Kidney (tissue), 14 donors: ENCODE measurements around the gene CRB2. TPM values are rescaled to one million over a fixed set of nuclear protein-coding genes. Genes with fewer than 3 reads are reported as not detected.

ENCODE experiments used
- DNase-seq, 5 donors: peaks; one replicate each; pipeline ENCODE4 v3.0.0-alpha.2; 2013 to 2020
- FAIRE-seq: peaks from 2 replicates; lab custom pipeline; 2012; peaks lifted over from hg19 to GRCh38; lab: Jason Lieb, UNC
- H3K27ac ChIP-seq, 2 donors: one replicate each; pipeline ENCODE4 v1.7.0; 2013; ENCODE audit warnings: low read depth in 2 of 2, low read length in 2 of 2, inconsistent platforms in 1 of 2
- H3K27me3 ChIP-seq: one replicate; pipeline ENCODE4 v1.7.1; 2013; ENCODE audit warnings: low read length, inconsistent platforms; ENCODE audit not compliant: control insufficient read depth, insufficient read depth
- H3K36me3 ChIP-seq, 3 donors: one replicate each; pipeline versions ENCODE4 v1.7.0 to v1.7.1; 2013; ENCODE audit warnings: low read length in 3 of 3, control low read depth in 1 of 3, inconsistent platforms in 1 of 3; ENCODE audit not compliant: insufficient read depth in 3 of 3, control insufficient read depth in 2 of 3
- H3K4me1 ChIP-seq, 3 donors: one replicate each; pipeline versions ENCODE4 v1.7.0 to v1.7.1; 2013; ENCODE audit warnings: low read length in 3 of 3, inconsistent platforms in 1 of 3, low read depth in 1 of 3; ENCODE audit not compliant: control insufficient read depth in 2 of 3, insufficient read depth in 2 of 3
- H3K4me3 ChIP-seq, 3 donors: one replicate each; pipeline versions ENCODE4 v1.7.0 to v1.8.1; 2013; ENCODE audit warnings: low read length in 3 of 3, control low read depth in 1 of 3, inconsistent platforms in 1 of 3
- H3K9ac ChIP-seq, 3 donors: one replicate each; pipeline versions ENCODE4 v1.7.0 to v1.7.1; 2013; ENCODE audit warnings: low read length in 3 of 3, control low read depth in 1 of 3, inconsistent platforms in 1 of 3
- H3K9me3 ChIP-seq, 3 donors: one replicate each; pipeline versions ENCODE4 v1.7.0 to v1.7.1; 2013; ENCODE audit warnings: low read length in 3 of 3, control low read depth in 1 of 3, inconsistent platforms in 1 of 3; ENCODE audit not compliant: control insufficient read depth in 2 of 3, insufficient read depth in 1 of 3
- CTCF ChIP-seq: IDR thresholded peaks from 3 replicates; pipeline ENCODE4 v1.5.1; 2012; ENCODE audit warnings: mild to moderate bottlenecking, moderate library complexity, borderline replicate concordance; ENCODE audit not compliant: insufficient read depth; ENCODE audit errors: extremely low read depth
- intact Hi-C: fragments of 100-400 bp; cut with DNase I; formaldehyde crosslinking; loops from one replicate; pipeline ENCODE4 v1.11.1; 2022
- polyA plus RNA-seq: library from polyadenylated mRNA; stranded (reverse); fragments of 350-450 nt; fragmentation: Illumina TruSeq; extraction: RNeasy Lipid Tissue Mini Kit (QIAGEN cat#74804); gene quantifications from one replicate; pipeline ENCODE4 v1.2.3, GENCODE V29; 2014; ENCODE audit warnings: low read depth, low replicate concordance; ENCODE audit not compliant: insufficient read depth
- total RNA-seq: library from RNA; stranded (reverse); fragmentation: NEBNext Ultra II Directional; extraction: Animal tissue kit (Norgen Biotek cat#: 25700); gene quantifications from one replicate; pipeline ENCODE4 v1.2.1, GENCODE V29; 2021
- donor health status: control.
- donor health status: control.
- donor health status: control.
- donor health status: control.
- donor health status: control.
- donor health status: DM: yes; HTN: yes; CAD: no.
- donor health status: Normal renal cell carcinoma (clear cell type).

Gene CRB2
- total and polyA plus RNA-seq, 2 donors from 2014 or later = 0.88 to 8.4 TPM

- TF ChIP-seq CTCF = no peak
- intact Hi-C loops = no loop called here
- peak in 1 of 5 donors; percentile 49 for DNase-seq
- H3K27ac ChIP-seq = no peak overlapping the region
- no peaks in the 10 kb centered on the region for H3K36me3 ChIP-seq
- H3K27me3 ChIP-seq = no peaks in the 10 kb centered on the region
- peaks cover 0 to 4% (median 0%) of the 10 kb centered on the region in 3 donors for H3K4me1 ChIP-seq
- H3K9ac ChIP-seq = no peak overlapping the region
- no peak overlapping the region for H3K4me3 ChIP-seq
- FAIRE-seq = no peak
- H3K9me3 ChIP-seq = no peaks in the 10 kb centered on the region
These were observed 16.1 kb upstream of the CRB2 start for GRCh38 chr9:123339666-123340510.

GRCh38 chr9:123341816-123342215, 14.2 kb upstream of the CRB2 start:
- TF ChIP-seq CTCF = no peak
- Histone ChIP-seq H3K27ac (no peak overlapping the region), H3K9me3 (no peaks in the 10 kb centered on the region), H3K9ac (no peak overlapping the region), H3K36me3 (no peaks in the 10 kb centered on the region), H3K4me3 (no peak overlapping the region), H3K4me1 (peaks cover 0 to 4% (median 0%) of the 10 kb centered on the region in 3 donors), H3K27me3 (no peaks in the 10 kb centered on the region)
- FAIRE-seq = no peak
- intact Hi-C loops = no loop called here
- DNase-seq = no peak

- Histone ChIP-seq H3K9ac (no peak overlapping the region), H3K4me1 (peaks cover 0 to 4% (median 0%) of the 10 kb centered on the region in 3 donors), H3K4me3 (no peak overlapping the region), H3K36me3 (no peaks in the 10 kb centered on the region), H3K9me3 (no peaks in the 10 kb centered on the region), H3K27me3 (no peaks in the 10 kb centered on the region), H3K27ac (no peak overlapping the region)
- no peak for TF ChIP-seq CTCF
- intact Hi-C loops = no loop called here
- no peak for FAIRE-seq
- DNase-seq = no peak
These were observed 13.8 kb upstream of the CRB2 start for GRCh38 chr9:123342247-123342646.
